SK-N-SH treated with all-trans-retinoic acid at 6 μM for 48 hours (cell line): ENCODE results near the gene CTXN2.

Source experiments
- CSDC2 ChIP-seq: fragments of 250-450 bp; sonication (Bioruptor Pico); IDR thresholded peaks from 2 replicates; pipeline ENCODE4 v1.5.0; 2020; ENCODE audit warnings: mild to moderate bottlenecking, moderate library complexity
- TCF4 ChIP-seq: fragments of 250-450 bp; sonication (Bioruptor Pico); IDR thresholded peaks from 2 replicates; pipeline ENCODE4 v1.8.0; 2021; ENCODE audit warnings: mild to moderate bottlenecking, moderate library complexity, borderline replicate concordance
- TOX ChIP-seq: fragments of 250-450 bp; sonication (Bioruptor Pico); IDR thresholded peaks from 2 replicates; pipeline ENCODE4 v1.8.0; 2021; ENCODE audit warnings: mild to moderate bottlenecking, moderate library complexity, borderline replicate concordance
- ZC3H10 ChIP-seq: fragments of 250-450 bp; sonication (Bioruptor Pico); IDR thresholded peaks from 2 replicates; pipeline ENCODE4 v1.5.1; 2021; ENCODE audit warnings: mild to moderate bottlenecking, moderate library complexity
- ZFP30 ChIP-seq: fragments of 450-650 bp; formaldehyde crosslinking; IDR thresholded peaks from 2 replicates; pipeline ENCODE4 v1.5.0; 2022; ENCODE audit warnings: mild to moderate bottlenecking, moderate library complexity
- ZNF70 ChIP-seq: fragments of 450-650 bp; formaldehyde crosslinking; IDR thresholded peaks from 2 replicates; pipeline ENCODE4 v1.5.0; 2020; ENCODE audit warnings: mild to moderate bottlenecking, moderate library complexity

- TF ChIP-seq ZFP30 (CRISPR knock-in tag) (no peak), ZC3H10 (CRISPR knock-in tag) (no peak), CSDC2 (no peak), ZNF70 (no peak), TOX (CRISPR knock-in tag) (no peak), TCF4 (no peak)
These were observed 44.1 kb upstream of the CTXN2 start for GRCh38 chr15:48147358-48147757.
